Activated T-cell treated with anti-CD3 and anti-CD28 coated beads, Interleukin-2, amount 50 U/mL, for 1 hour (primary cell): ENCODE measurements around the gene CEP95.
"Not testable (repeated sequence)": the region's sequence is repeated elsewhere in the genome, so short reads cannot be mapped to it uniquely, and the experiment has no call there.

Experiments used
- DNase-seq: peaks from one replicate; pipeline ENCODE4 v3.0.0-alpha.2; 2020

Gene CEP95

DNA sequence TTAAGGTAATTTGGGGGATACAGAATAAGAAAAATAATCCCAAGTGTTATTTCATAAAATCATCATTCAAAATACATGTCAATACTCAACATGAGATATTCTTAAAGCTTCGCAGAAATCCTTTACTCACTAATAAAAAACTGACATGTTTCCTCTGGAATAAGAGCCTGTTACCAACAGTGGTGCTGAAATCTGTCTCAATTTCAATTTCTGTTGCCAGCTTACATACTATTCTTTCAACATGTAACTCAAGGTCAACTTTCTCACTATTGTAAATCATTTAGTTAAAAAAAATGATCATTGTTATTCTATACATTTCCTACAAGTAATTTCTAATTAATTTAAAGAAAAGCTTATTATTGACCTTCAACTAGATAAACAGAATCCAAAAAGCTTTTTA, 67.9 kb downstream of the CEP95 start:
- DNase-seq = no peak

DNA sequence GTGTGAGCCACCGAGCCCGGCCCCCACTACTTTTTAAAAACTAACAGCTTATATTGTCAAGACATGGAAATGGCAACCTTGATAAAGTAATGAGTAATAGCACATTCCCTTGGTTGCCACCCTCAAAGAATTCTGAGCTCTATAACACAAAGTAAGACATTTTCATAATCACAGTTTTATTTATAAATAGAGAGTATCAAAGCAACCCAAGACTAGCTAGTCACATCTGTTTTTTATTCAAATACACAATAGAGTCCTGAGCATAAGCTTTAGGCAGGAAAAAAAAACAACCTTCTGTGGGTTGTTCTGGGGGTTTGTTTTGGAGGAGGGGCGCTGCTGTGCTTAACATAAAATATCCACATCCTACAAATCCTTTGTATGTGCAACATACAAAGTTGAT, 68.7 kb downstream of the CEP95 start:
- no peak for DNase-seq

GRCh38 chr17:64577025-64577424, 70.2 kb downstream of the CEP95 start:
- DNase-seq = not testable (repeated sequence)

DNA sequence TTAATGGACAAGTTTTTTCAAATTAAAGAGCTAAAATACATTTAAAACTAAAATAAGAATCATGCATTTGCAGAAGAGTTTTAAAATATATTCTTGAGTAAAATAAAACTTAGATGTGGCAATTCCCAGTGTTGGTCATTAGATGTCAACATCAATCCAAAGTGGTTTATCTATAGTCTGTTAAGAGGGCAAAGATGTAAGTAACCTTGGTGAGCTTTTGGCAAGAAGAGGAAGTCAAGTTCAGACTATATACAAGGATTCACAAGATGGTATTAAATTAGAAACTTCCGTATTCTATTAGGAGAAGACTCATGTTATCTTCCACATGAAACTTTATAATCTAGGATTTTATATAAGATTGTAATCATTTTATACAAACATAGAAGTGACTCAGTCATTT, 73.1 kb downstream of the CEP95 start:
- no peak for DNase-seq

DNA sequence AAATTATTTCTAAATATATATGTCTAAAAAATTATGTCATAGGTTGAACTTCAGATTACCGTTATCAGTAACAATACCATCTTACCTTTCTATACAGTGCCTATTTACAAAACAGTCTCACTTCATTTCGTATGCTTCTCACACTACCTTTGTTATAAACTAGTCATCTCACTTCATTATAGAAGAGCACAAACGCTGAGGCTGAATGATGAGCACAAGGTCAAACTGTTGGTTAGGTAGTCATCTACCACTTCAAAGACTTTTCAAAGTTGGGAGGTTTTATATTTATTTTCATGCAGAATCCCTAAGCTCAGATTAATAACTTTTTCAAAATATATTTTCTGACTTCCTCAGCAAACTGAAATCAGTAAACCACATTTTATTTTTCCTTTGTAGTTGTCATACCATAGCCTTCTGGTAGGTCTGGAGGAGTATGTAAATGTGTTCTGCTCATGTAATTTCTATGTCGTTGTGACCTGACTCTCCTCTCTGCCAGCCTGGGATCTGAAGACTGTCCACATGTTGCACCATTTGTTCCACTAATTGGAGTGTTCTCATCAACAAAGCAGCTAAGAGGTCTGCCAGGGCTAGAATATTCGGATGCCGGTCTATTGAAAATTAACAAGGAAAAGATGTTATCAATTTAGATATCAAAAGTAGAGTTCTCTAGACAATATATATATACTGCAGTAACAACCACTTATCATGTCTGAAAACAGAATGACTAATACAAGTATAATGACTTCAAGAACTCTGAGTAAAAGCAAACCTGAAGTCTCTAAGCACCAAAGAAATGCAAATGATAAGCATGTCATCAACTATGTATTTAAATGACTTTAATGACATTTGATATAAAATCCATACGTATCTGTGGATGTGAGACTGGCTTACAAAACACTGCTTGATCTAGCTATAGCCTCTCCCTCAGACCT, 73.9 kb downstream of the CEP95 start:
- no peak for DNase-seq

DNA sequence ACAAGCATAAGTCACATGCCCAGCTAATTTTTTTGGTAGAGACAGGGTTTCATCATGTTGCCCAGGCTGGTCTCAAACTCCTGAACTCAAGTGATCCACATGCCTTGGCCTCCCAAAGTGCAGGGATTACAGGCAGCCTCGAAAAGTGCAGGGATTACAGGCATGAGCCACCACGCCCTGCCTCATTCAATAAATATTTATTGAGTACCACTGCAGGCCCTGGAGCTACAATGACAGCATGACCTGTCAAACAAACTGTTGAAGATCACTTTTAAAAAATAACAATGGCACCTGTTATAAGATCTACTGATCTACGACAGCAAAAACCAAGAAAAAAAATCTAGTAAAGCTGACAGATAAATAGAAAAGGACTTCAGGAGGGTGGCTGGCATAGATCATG, 76.3 kb downstream of the CEP95 start:
- DNase-seq = no peak

GRCh38 chr17:64585146-64585545, 78.4 kb downstream of the CEP95 start:
- DNase-seq = no peak
